GM23248 (cell line): ENCODE data around the gene NPTN.

ENCODE experiments used
- EZH2 ChIP-seq: fragments of 200-600 bp; sonication (generic); IDR thresholded peaks from 2 replicates; pipeline ENCODE4 v1.6.1; 2018; ENCODE audit warnings: antibody characterized with exemption, mild to moderate bottlenecking; ENCODE audit not compliant: insufficient read depth, poor library complexity, severe bottlenecking
- EZH2phosphoT487 ChIP-seq: fragments of 200-600 bp; sonication (generic); IDR thresholded peaks from 2 replicates; pipeline ENCODE4 v1.6.1; 2018; ENCODE audit warnings: antibody characterized with exemption, moderate library complexity, mild to moderate bottlenecking, low read depth; ENCODE audit not compliant: insufficient read depth

DNA sequence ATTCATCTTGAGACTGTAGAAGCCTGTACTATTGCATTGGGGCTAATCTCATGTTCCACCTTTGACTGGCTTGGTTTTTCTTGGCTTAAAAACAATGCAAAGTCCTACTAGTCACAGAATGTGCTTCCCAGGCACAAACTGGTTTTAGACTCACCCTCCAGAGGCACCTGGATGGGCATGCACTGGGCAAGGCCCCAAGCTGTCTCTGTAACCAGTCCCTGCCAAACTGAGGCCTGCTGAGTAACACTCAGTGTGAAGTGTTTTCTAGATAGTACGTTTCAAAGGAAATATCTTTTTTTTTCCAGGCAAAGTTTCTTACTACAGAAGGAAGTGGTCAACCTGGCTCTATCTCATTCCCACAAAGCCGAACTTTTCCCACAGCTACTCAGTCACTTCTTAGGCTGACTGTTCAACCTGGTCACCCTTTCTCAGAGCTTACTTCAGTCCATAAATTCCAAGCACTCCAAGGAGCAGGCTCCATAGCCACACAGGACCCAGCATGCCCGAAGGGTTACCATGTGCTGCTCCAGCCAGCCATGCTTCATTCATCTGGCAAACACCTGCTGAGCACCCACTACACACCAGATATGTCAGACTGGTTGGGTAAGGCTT is 57.4 kb downstream of the NPTN start:
- TF ChIP-seq EZH2 = no peak
- no peak for TF ChIP-seq EZH2phosphoT487
